K562 (cell line): ENCODE results near the gene NBEA. TPM values are rescaled to one million over a fixed set of nuclear protein-coding genes. Genes with fewer than 3 reads are reported as not detected.

Experiments
- ATAC-seq: fragments of 200-7000 bp; cut with Tn5 transposase; 3 replicates; pipeline ENCODE4 v1.9.1; 2020; ENCODE audit warnings: moderate library complexity
- BruUV-seq: library from RNA; stranded (reverse); fragments of 400-500 nt; replicated peaks from 2 replicates; lab custom pipeline; 2021; lab: Mats Ljungman, UMichigan
- CTCF ChIA-PET: fragments of 300-600 bp; formaldehyde crosslinking; extraction: SDS; loops from one replicate; lab custom pipeline; 2021; ENCODE audit warnings: low intra/inter-chr PET ratio; lab: Yijun Ruan, JAX
- POLR2A ChIA-PET: fragments of 300-600, 350-650 bp; sonication (Branson Sonifier 250); formaldehyde crosslinking; extraction: SDS; loops from one replicate; lab custom pipeline; 2021; ENCODE audit warnings: antibody characterized with exemption, inconsistent platforms; lab: Yijun Ruan, JAX
- DNase-seq, 4 experiments: peaks; one replicate each; pipeline versions ENCODE4 v3.0.0 to v3.0.0-alpha.2; 2011 to 2018; ENCODE audit warnings: low spot score in 3 of 4, mixed read lengths in 3 of 4; ENCODE audit errors: extremely low read depth in 1 of 4
- FAIRE-seq: peaks from 2 replicates; lab custom pipeline; 2011; peaks lifted over from hg19 to GRCh38; lab: Jason Lieb, UNC
- H2AFZ ChIP-seq: 2 replicates; pipeline ENCODE4 v1.6.0; 2011; ENCODE audit warnings: low read depth, low read length, control low read depth, inconsistent platforms
- H3K27ac ChIP-seq: fragments of 200-600 bp; 3 replicates; pipeline ENCODE4 v1.8.0; 2011; ENCODE audit warnings: low read depth, mild to moderate bottlenecking, control low read depth, inconsistent platforms, low read length, moderate library complexity, mixed read lengths; ENCODE audit errors: extremely low read depth
- H3K27me3 ChIP-seq, 2 experiments: fragments of 300-600 bp in 1 of 2; 2 replicates in 1 of 2; 3 replicates in 1 of 2; pipeline versions ENCODE4 v1.6.0 to v1.8.0; 2011; ENCODE audit warnings: inconsistent platforms in 2 of 2, low read length in 2 of 2, mild to moderate bottlenecking in 1 of 2, mixed read lengths in 1 of 2, moderate library complexity in 1 of 2; ENCODE audit not compliant: control insufficient read depth in 2 of 2, insufficient read depth in 2 of 2
- H3K36me3 ChIP-seq: fragments of 300-600 bp; 3 replicates; pipeline ENCODE4 v1.8.0; 2011; ENCODE audit warnings: mild to moderate bottlenecking, low read length, inconsistent platforms; ENCODE audit not compliant: control insufficient read depth, insufficient read depth
- H3K4me1 ChIP-seq, 2 experiments: fragments of 200-600 bp in 1 of 2; replicated peaks in 1 of 2; 2 replicates in 1 of 2; 3 replicates in 1 of 2; pipeline versions ENCODE4 v1.5.1 to v1.8.0; 2011; ENCODE audit warnings: inconsistent platforms in 2 of 2, low read length in 2 of 2, mild to moderate bottlenecking in 1 of 2, mixed read lengths in 1 of 2, moderate library complexity in 1 of 2; ENCODE audit not compliant: control insufficient read depth in 2 of 2, insufficient read depth in 2 of 2
- H3K4me2 ChIP-seq: 2 replicates; pipeline ENCODE4 v1.6.1; 2011; ENCODE audit warnings: low read length, control low read depth, inconsistent platforms, mixed read lengths; ENCODE audit not compliant: insufficient read depth
- H3K4me3 ChIP-seq: fragments of 200-600 bp; sonication (generic), shearing (Covaris generic); 2 replicates; pipeline ENCODE4 v1.5.1; 2016; ENCODE audit warnings: control low read depth, inconsistent platforms
- H3K79me2 ChIP-seq: fragments of 200-600 bp; 3 replicates; pipeline ENCODE4 v1.8.0; 2011; ENCODE audit warnings: low read length, inconsistent platforms; ENCODE audit not compliant: control insufficient read depth, insufficient read depth
- H3K9ac ChIP-seq, 2 experiments: 2 replicates each; pipeline versions ENCODE4 v1.6.0 to v1.6.1; 2011; ENCODE audit warnings: low read depth in 2 of 2, low read length in 2 of 2, control low read depth in 1 of 2, inconsistent platforms in 1 of 2, mild to moderate bottlenecking in 1 of 2, mixed read lengths in 1 of 2; ENCODE audit not compliant: insufficient read depth in 1 of 2
- H3K9me1 ChIP-seq: one replicate; pipeline ENCODE4 v1.6.0; 2011; ENCODE audit warnings: inconsistent platforms, mild to moderate bottlenecking, low read length, moderate library complexity; ENCODE audit not compliant: control insufficient read depth, insufficient read depth
- H3K9me3 ChIP-seq: replicated peaks from 2 replicates; pipeline ENCODE4 v1.5.1; 2011; ENCODE audit warnings: low read depth, low read length, inconsistent platforms; ENCODE audit not compliant: control insufficient read depth, insufficient read depth
- H4K20me1 ChIP-seq: replicated peaks from 2 replicates; pipeline ENCODE4 v1.6.1; 2011; ENCODE audit warnings: low read length, inconsistent platforms, mixed read lengths; ENCODE audit not compliant: control insufficient read depth, insufficient read depth
- ATF1 ChIP-seq, 2 experiments: fragments of 450-650 bp in 1 of 2; IDR thresholded peaks; 2 replicates each; pipeline ENCODE4 v1.6.1; 2016; ENCODE audit warnings: missing compliant biosample characterization in 1 of 2, missing genetic modification characterization in 1 of 2
- MAFF ChIP-seq: IDR thresholded peaks from 2 replicates; pipeline ENCODE4 v1.6.1; 2012; ENCODE audit warnings: low read length, improper control_type of control experiment
- MTA2 ChIP-seq: fragments of 450-650 bp; IDR thresholded peaks from 2 replicates; pipeline ENCODE4 v1.6.1; 2016; ENCODE audit warnings: low read depth
- NCOA1 ChIP-seq: fragments of 450-650 bp; IDR thresholded peaks from 2 replicates; pipeline ENCODE4 v1.6.1; 2016; ENCODE audit warnings: low read depth
- NUFIP1 ChIP-seq: fragments of 450-650 bp; IDR thresholded peaks from 2 replicates; pipeline ENCODE4 v1.6.1; 2018; ENCODE audit not compliant: partially characterized antibody
- PHF20 ChIP-seq: fragments of 450-650 bp; IDR thresholded peaks from 2 replicates; pipeline ENCODE4 v1.6.1; 2018; ENCODE audit not compliant: partially characterized antibody
- PRPF4 ChIP-seq: fragments of 200-400 bp; formaldehyde crosslinking; IDR thresholded peaks from one replicate; pipeline ENCODE4 v1.6.1; 2017; ENCODE audit warnings: low read length, low read depth, mild to moderate bottlenecking; ENCODE audit not compliant: insufficient read depth, poor library complexity, severe bottlenecking
- WHSC1 ChIP-seq: IDR thresholded peaks from one replicate; pipeline ENCODE4 v1.6.1; 2012; ENCODE audit warnings: low read length, control low read depth, inconsistent platforms
- WGBS: fragments of 100-300 bp; shearing (Covaris generic); methylation state at CpG from one replicate; pipeline ENCODE4 v1.1.6; 2016; ENCODE audit warnings: low coverage, mixed read lengths; ENCODE audit not compliant: insufficient coverage; ENCODE audit errors: missing lambda C conversion rate; 5-methylcytosine and 5-hydroxymethylcytosine counted together
- in situ Hi-C: fragments of 300-500 bp; cut with MboI; formaldehyde crosslinking; loops from 4 replicates; pipeline ENCODE4 v1.15.0; 2018; ENCODE audit warnings: inconsistent platforms, mixed read lengths
- intact Hi-C: fragments of 100-400 bp; cut with micrococcal nuclease; formaldehyde crosslinking; loops from 2 replicates; pipeline ENCODE4 v1.14.2; 2022
- polyA plus RNA-seq, 8 experiments: library from polyadenylated mRNA; depleted of rRNA in 4 of 8; stranded (reverse) in 5 of 8; unstranded in 3 of 8; fragments of >200 nt; fragmentation: Nextera tagmentation in 2 of 8; fragmentation: Illumina TruSeq in 1 of 8; extraction: Ambion mirVana in 2 of 8; extraction: Trizol in 1 of 8; gene quantifications; 2 replicates each; pipeline versions ENCODE4 v1.2.1 to v1.2.3, GENCODE V29; 2011 to 2014; ENCODE audit warnings: inconsistent platforms in 1 of 8, missing spikeins in 1 of 8
- total RNA-seq, 7 experiments: library from RNA; depleted of rRNA in 6 of 7; stranded (reverse); fragments of >200 nt in 6 of 7; fragmentation: Illumina TruSeq in 2 of 7; extraction: Trizol in 2 of 7; gene quantifications; 2 replicates each; pipeline versions ENCODE4 v1.2.1 to v1.2.3, GENCODE V29; 2011 to 2021; ENCODE audit warnings: low replicate concordance in 1 of 7
- TF ChIP-seq, protein P1 (sequence below): fragments of 450-650 bp; formaldehyde crosslinking; IDR thresholded peaks from 2 replicates; pipeline ENCODE4 v1.4.0; 2022; ENCODE audit warnings: missing genetic modification characterization

NBEA gene
- total and polyA plus RNA-seq, 9 of the 15 experiments (the other 6 are each of a cell fraction or from before 2014, with no cell fraction given): 0.03 to 0.94 (median 0.05) TPM; not detected in 2

DNA sequence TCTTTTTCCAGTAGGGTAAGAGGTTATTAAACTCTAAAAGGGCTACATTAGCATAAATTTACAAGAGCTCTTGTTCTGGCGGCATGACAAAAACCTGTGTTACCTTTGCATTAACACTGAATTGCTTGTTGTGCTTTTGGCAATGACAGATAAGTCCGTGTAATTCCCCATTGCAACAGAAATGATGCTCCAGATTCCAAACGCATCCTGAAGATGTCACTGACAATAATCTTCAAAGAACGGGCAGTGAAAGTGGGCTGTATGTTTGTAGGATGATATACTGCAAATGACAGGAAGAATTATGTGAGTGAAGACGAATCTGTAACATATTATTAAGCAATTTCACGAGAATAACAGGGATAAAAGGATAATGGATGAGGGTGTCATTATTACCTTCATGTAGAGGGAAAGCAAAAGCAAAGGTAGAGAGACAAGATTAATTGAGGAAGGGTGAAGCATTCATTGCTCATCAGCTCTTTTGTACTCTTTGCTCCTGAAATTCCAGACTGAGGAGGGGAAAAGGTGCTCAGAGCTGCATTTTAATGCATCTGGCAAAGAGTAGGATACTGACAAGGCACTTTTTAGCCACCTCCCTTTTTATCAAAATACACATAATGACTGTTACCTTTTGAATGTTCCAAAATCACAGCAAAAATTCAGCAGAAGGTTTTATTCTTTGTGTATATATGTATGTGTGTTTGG is 572.9 kb downstream of the NBEA start (continued):
- TF ChIP-seq NUFIP1: no peak

DNA sequence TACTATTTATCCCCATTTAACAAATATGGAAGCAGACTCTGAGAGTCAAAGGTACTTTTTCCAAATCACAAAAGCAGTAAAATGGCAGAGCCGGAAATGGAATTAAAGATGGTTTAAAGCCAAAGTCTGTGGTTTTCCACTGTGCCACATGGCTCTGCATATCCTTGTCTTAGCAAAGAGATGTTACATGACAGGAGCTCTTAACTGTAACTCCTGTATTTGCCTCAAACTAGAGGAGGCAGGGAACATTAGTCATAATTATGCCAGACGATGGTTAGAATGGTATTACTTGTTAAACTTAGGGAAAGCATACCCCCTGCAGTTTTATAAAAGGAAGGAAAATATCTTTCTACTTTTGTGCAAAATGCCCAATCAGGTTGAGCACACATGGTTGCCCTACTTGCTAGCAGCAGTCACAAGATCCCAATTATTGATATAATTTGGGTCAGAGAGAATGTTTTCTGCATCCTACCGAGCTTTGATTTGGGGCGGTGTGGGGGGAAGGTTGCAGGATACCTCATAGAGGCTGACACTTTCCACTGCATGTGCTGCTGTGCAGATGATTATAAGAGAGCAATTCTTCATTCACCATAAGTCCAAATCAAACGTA is 576.4 kb downstream of the NBEA start:
- Histone ChIP-seq H3K4me2 (no peak overlapping the region), H3K4me1 (no peaks in the 10 kb centered on the region), H3K79me2 (no peaks in the 10 kb centered on the region), H3K9me1 (no peaks in the 10 kb centered on the region), H3K4me3 (no peak overlapping the region), H2AFZ (no peak overlapping the region), H3K9ac (no peak overlapping the region), H3K27me3 (no peaks in the 10 kb centered on the region), H4K20me1 (no peaks in the 10 kb centered on the region), H3K36me3 (no peaks in the 10 kb centered on the region), H3K9me3 (no peaks in the 10 kb centered on the region), H3K27ac (no peak overlapping the region)
- intact Hi-C loops: no loop called here
- TF ChIP-seq MAFF (no peak), WHSC1 (no peak), PHF20 (no peak), NCOA1 (no peak), PRPF4 (no peak), ATF1 (CRISPR knock-in tag; IDR thresholded peaks at IDR 0.05) (no peak), ATF1 (tag; IDR thresholded peaks at IDR 0.05) (no peak), MTA2 (no peak)
- TF ChIP-seq, protein P1, sequence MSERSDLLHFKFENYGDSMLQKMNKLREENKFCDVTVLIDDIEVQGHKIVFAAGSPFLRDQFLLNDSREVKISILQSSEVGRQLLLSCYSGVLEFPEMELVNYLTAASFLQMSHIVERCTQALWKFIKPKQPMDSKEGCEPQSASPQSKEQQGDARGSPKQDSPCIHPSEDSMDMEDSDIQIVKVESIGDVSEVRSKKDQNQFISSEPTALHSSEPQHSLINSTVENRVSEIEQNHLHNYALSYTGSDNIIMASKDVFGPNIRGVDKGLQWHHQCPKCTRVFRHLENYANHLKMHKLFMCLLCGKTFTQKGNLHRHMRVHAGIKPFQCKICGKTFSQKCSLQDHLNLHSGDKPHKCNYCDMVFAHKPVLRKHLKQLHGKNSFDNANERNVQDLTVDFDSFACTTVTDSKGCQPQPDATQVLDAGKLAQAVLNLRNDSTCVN (CRISPR knock-in tag): no peak
- ATAC-seq (no peak), FAIRE-seq (no peak), DNase-seq (no peak)
- in situ Hi-C loops: no loop called here
- POLR2A ChIA-PET: no interaction called here
- CTCF ChIA-PET: no interaction called here
- WGBS: 0% methylated on average over 5 of the region's 5 CpGs
- no TSS peak for BruUV-seq
